K562 (cell line): ENCODE results near the gene RBMX. TPM values are rescaled to one million over a fixed set of nuclear protein-coding genes. Genes with fewer than 3 reads are reported as not detected.

Experiments used
- ARNT ChIP-seq, 2 experiments: fragments of 450-650 bp; IDR thresholded peaks; 2 replicates each; pipeline ENCODE4 v1.6.1; 2016; ENCODE audit warnings: mild to moderate bottlenecking in 1 of 2
- CREM ChIP-seq: IDR thresholded peaks from 2 replicates; pipeline ENCODE4 v1.6.1; 2014; ENCODE audit warnings: antibody characterized with exemption, low read depth
- EGR1 ChIP-seq: fragments of 450-650 bp; conservative IDR thresholded peaks from 2 replicates; pipeline ENCODE4 v1.6.1; 2017; ENCODE audit warnings: mild to moderate bottlenecking
- ETV6 ChIP-seq, 3 experiments: fragments of 150-350 bp in 1 of 3; sonication (generic) in 1 of 3; formaldehyde crosslinking in 1 of 3; IDR thresholded peaks; 2 replicates each; pipeline versions ENCODE4 v1.6.1 to v1.8.0; 2014 to 2022; ENCODE audit warnings: borderline replicate concordance in 2 of 3, low read depth in 2 of 3, antibody characterized with exemption in 1 of 3, low read length in 1 of 3, mild to moderate bottlenecking in 1 of 3, missing genetic modification reagents in 1 of 3
- FOSL1 ChIP-seq: fragments of 200-800 bp; sonication (Bioruptor generic); conservative IDR thresholded peaks from 2 replicates; pipeline ENCODE4 v1.6.1; 2016; ENCODE audit warnings: missing genetic modification characterization, missing compliant biosample characterization
- FOXM1 ChIP-seq, 2 experiments: fragments of 450-650 bp in 1 of 2; sonication (generic) in 1 of 2; formaldehyde crosslinking in 1 of 2; IDR thresholded peaks; 2 replicates each; pipeline versions ENCODE4 v1.6.1 to v1.9.0; 2017 to 2022; ENCODE audit warnings: low read depth in 2 of 2, mild to moderate bottlenecking in 2 of 2, missing genetic modification reagents in 1 of 2, moderate library complexity in 1 of 2
- KLF16 ChIP-seq: IDR thresholded peaks from 2 replicates; pipeline ENCODE4 v1.6.1; 2016; ENCODE audit warnings: antibody characterized with exemption
- NFIC ChIP-seq: fragments of 450-650 bp; IDR thresholded peaks from 2 replicates; pipeline ENCODE4 v1.6.1; 2017; ENCODE audit warnings: mild to moderate bottlenecking, inconsistent platforms
- PHB2 ChIP-seq: fragments of 450-650 bp; IDR thresholded peaks from 2 replicates; pipeline ENCODE4 v1.6.1; 2017; ENCODE audit warnings: low read depth
- RBM22 ChIP-seq: fragments of 200-400 bp; formaldehyde crosslinking; IDR thresholded peaks from 2 replicates; pipeline ENCODE4 v1.6.1; 2018; ENCODE audit warnings: low read length, low read depth; ENCODE audit not compliant: poor library complexity, severe bottlenecking
- RCOR1 ChIP-seq, 2 experiments: IDR thresholded peaks; 2 replicates each; pipeline ENCODE4 v1.6.1; 2012; ENCODE audit warnings: low read depth in 2 of 2, low read length in 2 of 2, borderline replicate concordance in 1 of 2, improper control_type of control experiment in 1 of 2
- RHOXF2B ChIP-seq: fragments of 250-450 bp; sonication (Bioruptor Pico); conservative IDR thresholded peaks from 2 replicates; pipeline ENCODE4 v1.5.1; 2021
- SMARCA4 ChIP-seq: fragments of 450-650 bp; IDR thresholded peaks from 2 replicates; pipeline ENCODE4 v1.6.1; 2016
- SMARCB1 ChIP-seq: IDR thresholded peaks from 2 replicates; pipeline ENCODE4 v1.6.1; 2011; ENCODE audit warnings: improper control_type of control experiment, low read depth; ENCODE audit not compliant: insufficient read length
- SMARCC2 ChIP-seq: fragments of 450-650 bp; IDR thresholded peaks from 2 replicates; pipeline ENCODE4 v1.6.1; 2017; ENCODE audit warnings: antibody characterized with exemption, moderate library complexity, mild to moderate bottlenecking, low read depth
- ZNF584 ChIP-seq: fragments of 200-800 bp; sonication (Bioruptor generic); IDR thresholded peaks from 2 replicates; pipeline ENCODE4 v1.6.1; 2016; ENCODE audit warnings: low read depth, mild to moderate bottlenecking, missing genetic modification characterization, missing compliant biosample characterization
- polyA plus RNA-seq, 8 experiments: library from polyadenylated mRNA; depleted of rRNA in 4 of 8; stranded (reverse) in 5 of 8; unstranded in 3 of 8; fragments of >200 nt; fragmentation: Nextera tagmentation in 2 of 8; fragmentation: Illumina TruSeq in 1 of 8; extraction: Ambion mirVana in 2 of 8; extraction: Trizol in 1 of 8; gene quantifications; 2 replicates each; pipeline versions ENCODE4 v1.2.1 to v1.2.3, GENCODE V29; 2011 to 2014; ENCODE audit warnings: inconsistent platforms in 1 of 8, missing spikeins in 1 of 8
- total RNA-seq, 7 experiments: library from RNA; depleted of rRNA in 6 of 7; stranded (reverse); fragments of >200 nt in 6 of 7; fragmentation: Illumina TruSeq in 2 of 7; extraction: Trizol in 2 of 7; gene quantifications; 2 replicates each; pipeline versions ENCODE4 v1.2.1 to v1.2.3, GENCODE V29; 2011 to 2021; ENCODE audit warnings: low replicate concordance in 1 of 7
- TF ChIP-seq, protein P1 (sequence below): fragments of 450-650 bp; IDR thresholded peaks from 2 replicates; pipeline ENCODE4 v1.6.1; 2016; ENCODE audit warnings: mild to moderate bottlenecking, moderate library complexity

Gene RBMX
- total and polyA plus RNA-seq, 9 of the 15 experiments (the other 6 are each of a cell fraction or from before 2014, with no cell fraction given) = 405 to 671 (median 540) TPM

DNA sequence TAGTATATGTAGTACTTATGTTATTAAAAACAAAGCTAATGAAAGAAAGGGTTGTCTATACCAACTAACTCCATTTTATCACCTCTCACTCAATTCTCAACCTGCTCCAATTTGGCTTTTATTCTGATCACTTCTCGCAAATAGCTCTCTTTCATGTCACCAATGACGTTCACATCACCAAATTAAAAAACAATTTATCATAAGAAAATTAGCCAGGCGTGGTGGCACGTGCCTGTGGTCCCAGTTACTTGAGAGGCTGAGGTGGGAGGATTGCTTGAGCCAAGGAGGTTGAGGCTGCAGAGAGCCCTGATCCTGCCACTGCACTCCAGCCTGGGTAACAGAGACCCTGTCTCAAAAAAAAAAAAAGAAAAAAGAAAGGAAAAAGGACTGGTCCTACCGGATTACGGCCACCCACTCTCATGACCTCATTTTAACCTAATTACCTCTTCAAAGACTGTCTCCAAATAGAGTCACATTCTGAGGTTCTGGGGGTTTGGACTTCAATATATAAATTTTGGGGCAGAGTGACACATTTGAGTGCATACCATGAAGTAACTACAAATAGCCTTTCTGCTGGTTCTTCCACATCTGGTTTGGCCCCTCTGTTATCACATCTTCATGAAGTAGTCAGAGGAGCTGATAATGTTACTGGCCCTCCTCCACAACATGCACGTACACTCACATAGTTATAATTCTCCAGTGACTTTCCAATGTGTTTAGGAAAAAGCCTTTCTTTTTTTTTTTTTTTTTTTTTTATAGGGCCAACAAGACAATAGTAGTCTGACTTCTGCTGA is 15.8 kb upstream of the RBMX start (continued):
- TF ChIP-seq, protein P1, sequence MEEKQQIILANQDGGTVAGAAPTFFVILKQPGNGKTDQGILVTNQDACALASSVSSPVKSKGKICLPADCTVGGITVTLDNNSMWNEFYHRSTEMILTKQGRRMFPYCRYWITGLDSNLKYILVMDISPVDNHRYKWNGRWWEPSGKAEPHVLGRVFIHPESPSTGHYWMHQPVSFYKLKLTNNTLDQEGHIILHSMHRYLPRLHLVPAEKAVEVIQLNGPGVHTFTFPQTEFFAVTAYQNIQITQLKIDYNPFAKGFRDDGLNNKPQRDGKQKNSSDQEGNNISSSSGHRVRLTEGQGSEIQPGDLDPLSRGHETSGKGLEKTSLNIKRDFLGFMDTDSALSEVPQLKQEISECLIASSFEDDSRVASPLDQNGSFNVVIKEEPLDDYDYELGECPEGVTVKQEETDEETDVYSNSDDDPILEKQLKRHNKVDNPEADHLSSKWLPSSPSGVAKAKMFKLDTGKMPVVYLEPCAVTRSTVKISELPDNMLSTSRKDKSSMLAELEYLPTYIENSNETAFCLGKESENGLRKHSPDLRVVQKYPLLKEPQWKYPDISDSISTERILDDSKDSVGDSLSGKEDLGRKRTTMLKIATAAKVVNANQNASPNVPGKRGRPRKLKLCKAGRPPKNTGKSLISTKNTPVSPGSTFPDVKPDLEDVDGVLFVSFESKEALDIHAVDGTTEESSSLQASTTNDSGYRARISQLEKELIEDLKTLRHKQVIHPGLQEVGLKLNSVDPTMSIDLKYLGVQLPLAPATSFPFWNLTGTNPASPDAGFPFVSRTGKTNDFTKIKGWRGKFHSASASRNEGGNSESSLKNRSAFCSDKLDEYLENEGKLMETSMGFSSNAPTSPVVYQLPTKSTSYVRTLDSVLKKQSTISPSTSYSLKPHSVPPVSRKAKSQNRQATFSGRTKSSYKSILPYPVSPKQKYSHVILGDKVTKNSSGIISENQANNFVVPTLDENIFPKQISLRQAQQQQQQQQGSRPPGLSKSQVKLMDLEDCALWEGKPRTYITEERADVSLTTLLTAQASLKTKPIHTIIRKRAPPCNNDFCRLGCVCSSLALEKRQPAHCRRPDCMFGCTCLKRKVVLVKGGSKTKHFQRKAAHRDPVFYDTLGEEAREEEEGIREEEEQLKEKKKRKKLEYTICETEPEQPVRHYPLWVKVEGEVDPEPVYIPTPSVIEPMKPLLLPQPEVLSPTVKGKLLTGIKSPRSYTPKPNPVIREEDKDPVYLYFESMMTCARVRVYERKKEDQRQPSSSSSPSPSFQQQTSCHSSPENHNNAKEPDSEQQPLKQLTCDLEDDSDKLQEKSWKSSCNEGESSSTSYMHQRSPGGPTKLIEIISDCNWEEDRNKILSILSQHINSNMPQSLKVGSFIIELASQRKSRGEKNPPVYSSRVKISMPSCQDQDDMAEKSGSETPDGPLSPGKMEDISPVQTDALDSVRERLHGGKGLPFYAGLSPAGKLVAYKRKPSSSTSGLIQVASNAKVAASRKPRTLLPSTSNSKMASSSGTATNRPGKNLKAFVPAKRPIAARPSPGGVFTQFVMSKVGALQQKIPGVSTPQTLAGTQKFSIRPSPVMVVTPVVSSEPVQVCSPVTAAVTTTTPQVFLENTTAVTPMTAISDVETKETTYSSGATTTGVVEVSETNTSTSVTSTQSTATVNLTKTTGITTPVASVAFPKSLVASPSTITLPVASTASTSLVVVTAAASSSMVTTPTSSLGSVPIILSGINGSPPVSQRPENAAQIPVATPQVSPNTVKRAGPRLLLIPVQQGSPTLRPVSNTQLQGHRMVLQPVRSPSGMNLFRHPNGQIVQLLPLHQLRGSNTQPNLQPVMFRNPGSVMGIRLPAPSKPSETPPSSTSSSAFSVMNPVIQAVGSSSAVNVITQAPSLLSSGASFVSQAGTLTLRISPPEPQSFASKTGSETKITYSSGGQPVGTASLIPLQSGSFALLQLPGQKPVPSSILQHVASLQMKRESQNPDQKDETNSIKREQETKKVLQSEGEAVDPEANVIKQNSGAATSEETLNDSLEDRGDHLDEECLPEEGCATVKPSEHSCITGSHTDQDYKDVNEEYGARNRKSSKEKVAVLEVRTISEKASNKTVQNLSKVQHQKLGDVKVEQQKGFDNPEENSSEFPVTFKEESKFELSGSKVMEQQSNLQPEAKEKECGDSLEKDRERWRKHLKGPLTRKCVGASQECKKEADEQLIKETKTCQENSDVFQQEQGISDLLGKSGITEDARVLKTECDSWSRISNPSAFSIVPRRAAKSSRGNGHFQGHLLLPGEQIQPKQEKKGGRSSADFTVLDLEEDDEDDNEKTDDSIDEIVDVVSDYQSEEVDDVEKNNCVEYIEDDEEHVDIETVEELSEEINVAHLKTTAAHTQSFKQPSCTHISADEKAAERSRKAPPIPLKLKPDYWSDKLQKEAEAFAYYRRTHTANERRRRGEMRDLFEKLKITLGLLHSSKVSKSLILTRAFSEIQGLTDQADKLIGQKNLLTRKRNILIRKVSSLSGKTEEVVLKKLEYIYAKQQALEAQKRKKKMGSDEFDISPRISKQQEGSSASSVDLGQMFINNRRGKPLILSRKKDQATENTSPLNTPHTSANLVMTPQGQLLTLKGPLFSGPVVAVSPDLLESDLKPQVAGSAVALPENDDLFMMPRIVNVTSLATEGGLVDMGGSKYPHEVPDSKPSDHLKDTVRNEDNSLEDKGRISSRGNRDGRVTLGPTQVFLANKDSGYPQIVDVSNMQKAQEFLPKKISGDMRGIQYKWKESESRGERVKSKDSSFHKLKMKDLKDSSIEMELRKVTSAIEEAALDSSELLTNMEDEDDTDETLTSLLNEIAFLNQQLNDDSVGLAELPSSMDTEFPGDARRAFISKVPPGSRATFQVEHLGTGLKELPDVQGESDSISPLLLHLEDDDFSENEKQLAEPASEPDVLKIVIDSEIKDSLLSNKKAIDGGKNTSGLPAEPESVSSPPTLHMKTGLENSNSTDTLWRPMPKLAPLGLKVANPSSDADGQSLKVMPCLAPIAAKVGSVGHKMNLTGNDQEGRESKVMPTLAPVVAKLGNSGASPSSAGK = peak; percentile 43; the same call in 1 of the 2 replicates
- TF ChIP-seq SMARCB1 (no peak), PHB2 (no peak), ETV6 (IDR thresholded peaks at IDR 0.05; ENCODE audit: borderline replicate concordance in 1 of 2, low read depth in 2 of 2, low read length in 1 of 2) (no peak), ETV6 (CRISPR knock-in tag; IDR thresholded peaks at IDR 0.05; ENCODE audit: borderline replicate concordance) (no peak), RHOXF2B (CRISPR knock-in tag) (no peak), SMARCA4 (peak; percentile 64), ZNF584 (no peak), SMARCC2 (peak; percentile 32; the same call in 1 of the 2 replicates), ARNT (IDR thresholded peaks at IDR 0.05) (peak in 1 of 2 experiments; percentile 39; a peak in 1 of 4 replicates), KLF16 (peak; percentile 46; the same call in 1 of the 2 replicates), NFIC (peak; percentile 20; the same call in 1 of the 2 replicates), RCOR1 (IDR thresholded peaks at IDR 0.05; ENCODE audit: borderline replicate concordance in 1 of 2, low read depth in 2 of 2, low read length in 2 of 2) (peak in 1 of 2 experiments; percentile 58; a peak in 1 of 4 replicates), FOXM1 (IDR thresholded peaks at IDR 0.05; ENCODE audit: low read depth) (peak; percentile 12; the same call in 1 of the 2 replicates), FOXM1 (CRISPR knock-in tag; IDR thresholded peaks at IDR 0.05; ENCODE audit: low read depth) (no peak), CREM (peak; percentile 68), EGR1 (peak; percentile 68), FOSL1 (tag) (peak; percentile 46; the same call in 1 of the 2 replicates), RBM22 (no peak)
